Amniotic epithelial cell (primary cell): ENCODE data around the gene FGF23.
"Not testable (repeated sequence)": the region's sequence is repeated elsewhere in the genome, so short reads cannot be mapped to it uniquely, and the experiment has no call there.

Experiments
- DNase-seq: peaks from one replicate; pipeline ENCODE4 v3.0.0-alpha.2; 2010; ENCODE audit warnings: low read depth

Gene FGF23

DNA sequence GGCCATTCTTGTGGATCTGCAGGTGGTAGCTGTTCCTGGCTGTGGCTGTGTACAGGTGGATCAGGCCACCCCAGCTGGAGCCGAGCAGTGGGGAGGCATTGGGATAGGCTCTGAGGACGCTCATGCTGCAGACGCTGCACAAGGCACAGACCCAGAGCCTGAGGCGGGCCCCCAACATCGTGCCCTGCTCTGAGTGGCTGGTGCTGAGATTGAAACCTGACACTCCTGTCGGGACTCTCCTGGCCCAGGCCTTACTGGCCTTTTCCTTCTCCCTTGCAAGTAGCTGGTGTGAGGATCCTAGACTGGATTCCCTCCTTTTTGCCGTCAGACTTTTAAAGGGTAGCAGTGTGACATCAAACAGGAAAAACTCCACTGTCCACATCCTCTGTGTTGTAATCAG lies at the start of gene FGF23:
Gene FGF23, minus strand, starts transcription at position 308 of the 400 bp plus-strand sequence. Its CDS starts 130 bp downstream, at position 178.
- peak; percentile 24 for DNase-seq

DNA sequence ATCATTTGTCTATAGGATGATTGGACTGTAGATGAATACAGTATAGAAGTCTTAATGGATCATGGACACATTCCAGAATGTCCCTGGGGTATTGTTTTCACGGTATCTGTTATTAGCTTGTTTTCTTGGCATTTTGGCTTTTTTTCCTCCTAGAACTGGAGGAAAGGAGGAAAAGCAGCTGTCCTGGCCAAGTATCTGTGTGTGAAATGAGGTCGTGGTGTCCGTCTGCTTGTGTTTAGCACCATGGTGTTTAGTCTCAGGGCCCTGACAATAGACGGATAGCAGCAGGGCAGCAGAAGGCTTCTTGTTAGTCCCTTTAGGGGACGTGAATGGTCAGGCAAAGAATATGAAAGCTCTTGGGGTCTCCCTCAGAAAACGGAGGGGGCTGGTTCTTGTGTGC lies 44.9 kb upstream of the FGF23 start:
- no peak for DNase-seq

- no peak for DNase-seq
Measured at GRCh38 chr12:4423528-4424195, 44.1 kb upstream of the FGF23 start.

DNA sequence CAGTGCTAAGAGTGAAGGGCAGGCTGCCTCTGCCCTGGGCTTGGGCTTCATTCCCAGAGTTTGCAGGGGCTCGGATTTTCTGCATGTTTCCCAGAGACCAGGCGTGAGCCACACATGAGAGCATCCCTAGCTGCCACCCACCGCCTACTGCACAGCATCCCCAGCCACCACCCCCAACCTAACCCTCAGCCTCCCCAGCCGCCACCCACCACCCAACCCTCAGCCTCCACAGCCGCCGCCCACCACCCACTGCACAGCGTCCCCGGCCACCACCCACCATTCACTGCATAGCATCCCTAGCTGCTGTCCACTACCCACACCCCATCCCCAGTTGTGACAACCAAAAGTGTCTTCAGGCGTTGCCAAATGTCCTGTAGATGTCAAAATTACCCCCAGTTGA lies 43.5 kb upstream of the FGF23 start:
- DNase-seq: no peak

- peak; percentile 22 for DNase-seq
Measured at GRCh38 chr12:4421590-4422031, 42.1 kb upstream of the FGF23 start.

GRCh38 chr12:4420138-4420670 lies 40.7 kb upstream of the FGF23 start:
- no peak for DNase-seq

DNA sequence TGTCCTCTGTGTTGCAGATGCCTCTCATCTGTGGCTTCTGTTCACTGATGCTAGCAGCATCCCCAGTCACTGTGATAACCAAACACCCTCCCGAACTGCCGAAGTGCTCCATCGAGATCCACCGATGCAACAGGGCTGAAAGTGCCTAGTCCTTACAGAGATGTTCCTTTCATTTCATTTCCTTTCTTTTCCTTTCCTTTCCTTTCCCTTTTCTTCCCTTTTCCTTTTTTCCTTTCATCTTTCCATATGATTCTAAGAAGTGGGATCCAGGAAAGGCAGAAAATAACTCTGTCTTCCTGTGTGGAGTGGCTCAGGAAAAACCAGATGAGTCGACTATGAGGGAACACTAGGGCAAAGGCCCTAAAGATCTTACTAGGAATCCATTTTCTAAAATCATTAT lies 39.4 kb upstream of the FGF23 start:
- no peak for DNase-seq

DNA sequence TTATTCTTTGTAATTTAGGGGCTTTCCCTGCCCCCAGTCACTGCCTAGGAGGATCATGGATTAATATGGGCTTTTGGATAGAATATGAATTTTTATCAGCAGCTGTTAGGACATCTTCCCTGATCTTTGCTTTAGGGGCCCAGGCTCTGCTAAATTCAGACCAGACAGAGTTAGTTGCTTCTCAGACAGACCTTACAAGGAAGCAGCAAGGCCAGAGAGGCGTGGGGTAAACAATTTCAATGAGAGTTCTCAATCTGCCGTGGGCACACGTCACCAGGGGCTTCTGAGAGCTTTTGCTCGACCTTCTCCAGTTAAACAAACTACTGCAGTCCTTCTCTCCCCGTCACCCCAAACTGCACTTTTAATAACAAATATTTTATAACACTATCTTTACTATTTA lies 38.4 kb upstream of the FGF23 start:
- DNase-seq: no peak

GRCh38 chr12:4417455-4417854 lies 37.9 kb upstream of the FGF23 start:
- DNase-seq: no peak

- no peak for DNase-seq
Measured at GRCh38 chr12:4416276-4416675, 36.8 kb upstream of the FGF23 start.

DNA sequence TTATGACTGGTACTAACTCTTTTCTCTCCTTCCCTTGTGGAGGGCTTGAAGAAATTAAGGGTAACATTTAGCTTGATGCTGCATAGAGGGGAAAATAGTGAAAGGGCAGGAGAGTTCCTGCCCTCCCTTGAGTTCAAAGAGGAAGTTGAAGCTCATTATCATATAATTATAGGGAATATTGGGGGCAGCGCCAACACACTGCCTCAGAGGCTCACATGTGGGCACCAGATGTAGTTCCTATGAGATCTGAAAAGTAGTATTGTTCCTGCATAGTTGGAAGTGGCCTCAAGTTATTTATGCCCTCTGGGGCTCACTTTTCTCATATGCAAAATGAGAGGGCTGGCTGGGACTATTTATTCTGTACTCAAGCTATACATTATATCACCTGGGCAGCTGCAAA lies 33.0 kb upstream of the FGF23 start:
- DNase-seq: no peak

- DNase-seq: no peak
Measured at GRCh38 chr12:4412056-4412455, 32.5 kb upstream of the FGF23 start.

- no peak for DNase-seq
Measured at GRCh38 chr12:4407136-4407535, 27.6 kb upstream of the FGF23 start.

DNA sequence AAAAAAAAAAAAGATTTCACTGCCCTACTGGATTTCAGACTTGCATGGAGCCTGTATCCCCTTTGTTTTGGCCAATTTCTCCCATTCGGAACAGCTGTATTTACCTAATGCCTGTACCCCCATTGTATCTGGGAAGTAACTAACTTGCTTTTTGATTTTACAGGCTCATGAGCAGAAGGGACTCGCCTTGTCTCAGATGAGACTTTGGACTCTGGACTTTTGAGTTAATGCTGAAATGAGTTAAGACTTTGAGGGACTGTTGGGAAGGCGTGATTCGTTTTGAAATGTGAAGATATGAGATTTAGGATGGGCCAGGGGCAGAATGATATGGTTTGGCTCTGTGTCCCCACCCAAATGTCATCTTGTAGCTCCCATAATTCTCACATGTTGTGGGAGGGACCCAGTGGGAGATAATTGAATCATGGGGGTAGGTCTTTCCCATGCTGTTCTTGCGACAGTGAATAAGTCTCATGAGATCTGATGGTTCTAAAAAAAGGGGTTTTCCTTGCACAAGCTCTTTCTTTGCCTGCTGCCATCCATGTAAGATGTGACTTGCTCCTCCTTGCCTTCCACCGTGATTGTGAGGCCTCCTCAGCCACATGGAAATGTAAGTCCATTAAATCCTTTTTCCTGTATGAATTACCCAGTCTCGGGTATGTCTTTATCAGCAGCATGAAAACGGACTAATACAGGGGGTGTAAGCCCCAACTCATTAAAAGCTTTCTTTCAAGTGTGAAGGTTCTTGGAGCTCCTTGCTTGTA lies 25.5 kb upstream of the FGF23 start:
- DNase-seq: not testable (repeated sequence)

DNA sequence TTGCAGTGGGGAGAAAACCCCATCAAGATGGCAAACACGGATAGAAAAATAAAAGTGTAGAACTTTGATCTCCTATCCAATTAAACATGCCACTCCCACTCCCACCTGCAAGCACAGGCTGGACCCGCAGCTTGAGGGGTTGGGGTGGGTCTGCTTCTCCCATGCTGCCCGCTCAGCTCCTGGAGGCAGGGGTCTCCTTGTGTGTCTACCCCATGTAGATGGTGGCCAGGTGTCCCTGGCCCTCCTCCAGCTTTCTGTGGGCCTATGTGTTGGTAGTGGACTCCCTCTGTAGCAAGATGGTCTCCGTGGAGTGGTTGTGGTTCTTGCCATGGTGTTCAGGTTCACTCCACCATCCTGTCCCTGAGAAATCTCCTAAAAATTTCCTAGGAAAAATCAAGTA lies 23.5 kb upstream of the FGF23 start:
- no peak for DNase-seq

DNA sequence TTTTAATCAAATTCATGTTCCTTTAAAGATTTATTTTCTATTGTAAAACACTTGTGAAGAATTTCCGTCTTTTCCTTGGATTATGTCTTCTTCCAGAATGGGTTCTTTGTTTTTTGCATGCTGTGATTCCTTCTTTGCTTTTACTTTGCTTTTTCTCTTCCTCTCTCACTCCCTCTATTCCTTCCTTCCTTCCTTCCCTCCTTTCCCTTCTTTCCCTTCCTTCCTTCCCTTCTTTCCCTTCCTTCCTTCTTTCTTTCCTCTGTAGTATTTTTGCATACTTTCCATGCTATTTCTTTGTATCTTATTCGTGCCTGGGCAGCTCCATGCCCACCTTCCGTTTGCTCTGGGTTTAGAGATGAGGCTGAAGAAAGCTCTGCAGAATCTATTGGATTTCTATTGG lies 21.6 kb upstream of the FGF23 start:
- DNase-seq: no peak

DNA sequence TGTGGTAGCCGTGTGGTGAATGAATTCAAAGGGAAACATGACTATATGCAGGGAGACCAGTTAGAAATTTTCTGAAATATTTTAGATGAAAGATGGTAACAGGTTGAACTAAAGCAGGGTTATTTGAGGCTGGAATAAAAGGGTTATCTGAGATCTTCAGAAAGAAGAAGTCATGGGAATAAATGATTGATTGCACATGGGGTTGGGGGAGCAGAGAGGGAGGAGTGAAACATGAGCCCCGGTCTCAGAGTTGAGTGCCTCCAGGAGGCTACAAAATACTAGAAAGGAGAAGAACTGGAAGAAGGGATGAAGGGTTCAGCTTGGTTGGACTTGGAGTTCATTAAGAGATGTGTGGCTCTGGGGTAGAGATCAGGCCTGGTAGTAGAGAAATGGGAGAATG lies 16.3 kb upstream of the FGF23 start:
- DNase-seq: no peak

GRCh38 chr12:4393211-4393610 lies 13.7 kb upstream of the FGF23 start:
- DNase-seq: no peak

- DNase-seq: no peak
Measured at GRCh38 chr12:4392223-4392742, 12.8 kb upstream of the FGF23 start.

DNA sequence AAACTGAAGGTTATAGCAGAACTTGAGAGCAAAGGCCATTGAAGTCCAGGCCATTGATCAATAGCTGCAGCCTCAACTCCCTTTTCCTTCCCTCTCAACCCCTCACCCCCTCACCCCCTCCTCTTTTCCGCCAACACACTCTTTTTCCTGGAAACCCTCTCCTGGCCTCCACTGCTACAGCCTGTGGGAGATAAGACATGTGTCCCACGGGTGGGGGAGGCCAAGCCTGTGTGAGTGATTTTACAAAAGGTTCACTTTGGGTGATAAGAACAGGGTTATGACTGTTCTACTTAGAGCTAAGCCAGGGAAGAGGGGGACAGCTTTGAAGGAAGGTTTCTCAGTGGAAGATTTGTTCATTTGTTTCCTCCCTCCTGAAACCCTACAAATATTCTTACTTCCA lies 9.2 kb upstream of the FGF23 start:
- DNase-seq: no peak

GRCh38 chr12:4388032-4388431 lies 8.5 kb upstream of the FGF23 start:
- no peak for DNase-seq

GRCh38 chr12:4387607-4388006 lies 8.1 kb upstream of the FGF23 start:
- no peak for DNase-seq

GRCh38 chr12:4386801-4387200 lies 7.3 kb upstream of the FGF23 start:
- DNase-seq: no peak
